GM23338 (cell line): Measurements from ENCODE around the gene FTH1. TPM values are rescaled to one million over a fixed set of nuclear protein-coding genes. Genes with fewer than 3 reads are reported as not detected.

Experiments
- ATAC-seq: fragments of 200-7000 bp; cut with Tn5 transposase; 3 replicates; pipeline ENCODE4 v1.9.1; 2020
- DNase-seq: peaks from one replicate; pipeline ENCODE4 v3.0.0-alpha.2; 2015; ENCODE audit warnings: low spot score
- H2AFZ ChIP-seq: fragments of 200-600 bp; sonication (generic); 2 replicates; pipeline ENCODE4 v1.8.0; 2016; ENCODE audit warnings: antibody characterized with exemption, mild to moderate bottlenecking, moderate library complexity
- H3F3A ChIP-seq: fragments of 200-600 bp; sonication (generic); replicated peaks from 2 replicates; pipeline ENCODE4 v1.8.0; 2017; ENCODE audit warnings: antibody characterized with exemption, mixed run types, low read depth
- H3K27ac ChIP-seq: fragments of 200-600 bp; sonication (generic); 2 replicates; pipeline ENCODE4 v1.6.1; 2016; ENCODE audit warnings: low read depth
- H3K27me3 ChIP-seq: fragments of 200-600 bp; sonication (generic); 2 replicates; pipeline ENCODE4 v1.8.0; 2016; ENCODE audit warnings: mild to moderate bottlenecking, mixed run types, moderate library complexity; ENCODE audit not compliant: insufficient read depth
- H3K36me3 ChIP-seq: fragments of 200-600 bp; sonication (generic); 2 replicates; pipeline ENCODE4 v1.8.0; 2016; ENCODE audit warnings: mild to moderate bottlenecking; ENCODE audit not compliant: insufficient read depth
- H3K4me1 ChIP-seq: fragments of 200-600 bp; sonication (generic); 2 replicates; pipeline ENCODE4 v1.8.0; 2016; ENCODE audit warnings: mild to moderate bottlenecking, moderate library complexity; ENCODE audit not compliant: insufficient read depth
- H3K4me2 ChIP-seq: fragments of 200-600 bp; sonication (generic); 2 replicates; pipeline ENCODE4 v1.7.1; 2017; ENCODE audit warnings: mixed run types
- H3K4me3 ChIP-seq: fragments of 200-600 bp; sonication (generic); 2 replicates; pipeline ENCODE4 v1.6.1; 2016; ENCODE audit warnings: mixed run types
- H3K79me2 ChIP-seq: fragments of 200-600 bp; sonication (generic); replicated peaks from 2 replicates; pipeline ENCODE4 v1.8.0; 2017; ENCODE audit warnings: mild to moderate bottlenecking; ENCODE audit not compliant: insufficient read depth
- H3K9me2 ChIP-seq: fragments of 200-600 bp; sonication (generic); 2 replicates; pipeline ENCODE4 v1.8.0; 2017; ENCODE audit not compliant: insufficient read depth
- H4K20me1 ChIP-seq: fragments of 200-600 bp; sonication (generic); replicated peaks from 2 replicates; pipeline ENCODE4 v1.8.0; 2017; ENCODE audit warnings: mild to moderate bottlenecking; ENCODE audit not compliant: insufficient read depth
- H3K27ac Mint-ChIP-seq: 2 replicates; pipeline ENCODE4 v1.8.0; 2020; ENCODE audit warnings: inconsistent platforms, mild to moderate bottlenecking, moderate library complexity, mixed read lengths
- H3K27me3 Mint-ChIP-seq: 3 replicates; pipeline ENCODE4 v1.8.0; 2022; ENCODE audit warnings: low read depth, mild to moderate bottlenecking, moderate library complexity, mixed read lengths, inconsistent platforms; ENCODE audit not compliant: insufficient read depth, poor library complexity
- H3K36me3 Mint-ChIP-seq: 3 replicates; pipeline ENCODE4 v1.8.0; 2021; ENCODE audit warnings: low read depth, mild to moderate bottlenecking, inconsistent platforms, moderate library complexity, mixed read lengths
- H3K4me1 Mint-ChIP-seq: 3 replicates; pipeline ENCODE4 v1.8.0; 2020; ENCODE audit warnings: mild to moderate bottlenecking, inconsistent platforms, mixed read lengths
- H3K4me3 Mint-ChIP-seq: 3 replicates; pipeline ENCODE4 v1.8.0; 2021; ENCODE audit warnings: moderate library complexity, mild to moderate bottlenecking, inconsistent platforms, mixed read lengths
- H3K9me3 Mint-ChIP-seq: 3 replicates; pipeline ENCODE4 v1.8.0; 2020; ENCODE audit warnings: moderate library complexity, mild to moderate bottlenecking, inconsistent platforms, mixed read lengths
- CREB1 ChIP-seq: fragments of 250-450 bp; sonication (Bioruptor Pico); IDR thresholded peaks from 2 replicates; pipeline ENCODE4 v1.5.0; 2020; ENCODE audit warnings: low read depth, mild to moderate bottlenecking, moderate library complexity
- EZH2 ChIP-seq: fragments of 200-600 bp; sonication (generic); IDR thresholded peaks from one replicate; pipeline ENCODE4 v1.8.0; 2017; ENCODE audit warnings: antibody characterized with exemption, mild to moderate bottlenecking, low read depth; ENCODE audit not compliant: unreplicated experiment
- EZH2phosphoT487 ChIP-seq: fragments of 200-600 bp; sonication (generic); IDR thresholded peaks from one replicate; pipeline ENCODE4 v1.8.1; 2018; ENCODE audit warnings: antibody characterized with exemption; ENCODE audit not compliant: unreplicated experiment
- JUNB ChIP-seq: IDR thresholded peaks from one replicate; pipeline ENCODE4 v1.6.1; 2016; ENCODE audit warnings: antibody characterized with exemption; ENCODE audit not compliant: unreplicated experiment
- NANOG ChIP-seq: IDR thresholded peaks from 2 replicates; pipeline ENCODE4 v1.6.1; 2016; ENCODE audit warnings: antibody characterized with exemption, borderline replicate concordance
- POLR2AphosphoS5 ChIP-seq: IDR thresholded peaks from 2 replicates; pipeline ENCODE4 v1.6.1; 2016; ENCODE audit warnings: antibody characterized with exemption, low read depth
- STAT1 ChIP-seq: IDR thresholded peaks from one replicate; pipeline ENCODE4 v1.6.1; 2016; ENCODE audit warnings: antibody characterized with exemption; ENCODE audit not compliant: unreplicated experiment
- ZNF114 ChIP-seq: fragments of 250-450 bp; sonication (Bioruptor Pico); IDR thresholded peaks from 2 replicates; pipeline ENCODE4 v1.5.0; 2020; ENCODE audit warnings: mild to moderate bottlenecking, moderate library complexity
- ZNF331 ChIP-seq: fragments of 250-450 bp; sonication (Bioruptor Pico); IDR thresholded peaks from 2 replicates; pipeline ENCODE4 v1.5.0; 2020; ENCODE audit warnings: low read depth, mild to moderate bottlenecking, moderate library complexity
- polyA plus RNA-seq: library from polyadenylated mRNA; unstranded; fragments of >200 nt; fragmentation: Nextera tagmentation; extraction: Ambion mirVana; gene quantifications from 2 replicates; pipeline ENCODE4 v1.2.1, GENCODE V29; 2016
- total RNA-seq: library from RNA; depleted of rRNA; stranded (reverse); fragments of >200 nt; shearing (Covaris generic); gene quantifications from 2 replicates; pipeline ENCODE4 v1.2.3, GENCODE V29; 2014
- TF ChIP-seq, protein P1 (sequence below), 2 experiments: fragments of 200-600 bp in 1 of 2; sonication (generic) in 1 of 2; conservative IDR thresholded peaks; 2 replicates each; pipeline versions ENCODE4 v1.5.1 to v1.6.1; 2016 to 2017; ENCODE audit warnings: antibody characterized with exemption in 2 of 2, low read depth in 2 of 2, mild to moderate bottlenecking in 2 of 2, moderate library complexity in 1 of 2
- TF ChIP-seq, protein P2 (sequence below): IDR thresholded peaks from 2 replicates; pipeline ENCODE4 v1.6.1; 2016; ENCODE audit warnings: antibody characterized with exemption
- TF ChIP-seq, protein P3 (sequence below): IDR thresholded peaks from one replicate; pipeline ENCODE4 v1.6.1; 2018; ENCODE audit warnings: antibody characterized with exemption; ENCODE audit not compliant: unreplicated experiment
- TF ChIP-seq, protein P4 (sequence below): fragments of 250-450 bp; sonication (Bioruptor Pico); IDR thresholded peaks from 2 replicates; pipeline ENCODE4 v1.5.0; 2020; ENCODE audit warnings: mild to moderate bottlenecking, moderate library complexity

Gene FTH1
- total and polyA plus RNA-seq, 2 experiments from 2014 or later: 718 to 2,750 TPM

DNA sequence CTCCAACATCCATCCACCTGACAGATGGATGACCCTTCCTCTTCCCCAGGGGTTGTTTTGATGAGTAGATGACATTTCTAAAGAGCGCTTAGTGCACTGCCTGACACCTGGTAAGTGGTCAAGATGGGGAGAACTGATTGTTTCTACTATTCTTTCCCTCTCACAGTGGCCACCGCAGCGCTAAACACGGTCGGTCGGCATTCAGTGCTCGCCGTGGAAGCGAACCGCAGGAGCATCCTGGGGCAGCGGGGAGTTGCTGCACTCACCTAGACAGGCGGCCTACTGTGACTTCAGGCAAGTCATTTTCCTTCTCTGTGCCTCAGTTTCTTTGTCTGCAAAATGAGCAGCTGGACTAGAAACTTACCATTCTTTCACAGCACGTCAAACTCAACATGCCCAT, 22.2 kb downstream of the FTH1 start:
- Histone ChIP-seq H3K4me1 (no peaks in the 10 kb centered on the region), H3K4me2 (no peak overlapping the region), H3F3A (no peaks in the 10 kb centered on the region), H2AFZ (no peak overlapping the region), H3K27me3 (no peaks in the 10 kb centered on the region), H3K27ac (no peak overlapping the region), H3K36me3 (no peaks in the 10 kb centered on the region), H3K9me2 (no peaks in the 10 kb centered on the region), H4K20me1 (no peaks in the 10 kb centered on the region), H3K4me3 (no peak overlapping the region), H3K79me2 (no peaks in the 10 kb centered on the region)
- H3K27me3 Mint-ChIP-seq: peaks cover 6% of the 10 kb centered on the region
- peaks cover 12% of the 10 kb centered on the region for H3K4me1 Mint-ChIP-seq
- TF ChIP-seq, protein P1, sequence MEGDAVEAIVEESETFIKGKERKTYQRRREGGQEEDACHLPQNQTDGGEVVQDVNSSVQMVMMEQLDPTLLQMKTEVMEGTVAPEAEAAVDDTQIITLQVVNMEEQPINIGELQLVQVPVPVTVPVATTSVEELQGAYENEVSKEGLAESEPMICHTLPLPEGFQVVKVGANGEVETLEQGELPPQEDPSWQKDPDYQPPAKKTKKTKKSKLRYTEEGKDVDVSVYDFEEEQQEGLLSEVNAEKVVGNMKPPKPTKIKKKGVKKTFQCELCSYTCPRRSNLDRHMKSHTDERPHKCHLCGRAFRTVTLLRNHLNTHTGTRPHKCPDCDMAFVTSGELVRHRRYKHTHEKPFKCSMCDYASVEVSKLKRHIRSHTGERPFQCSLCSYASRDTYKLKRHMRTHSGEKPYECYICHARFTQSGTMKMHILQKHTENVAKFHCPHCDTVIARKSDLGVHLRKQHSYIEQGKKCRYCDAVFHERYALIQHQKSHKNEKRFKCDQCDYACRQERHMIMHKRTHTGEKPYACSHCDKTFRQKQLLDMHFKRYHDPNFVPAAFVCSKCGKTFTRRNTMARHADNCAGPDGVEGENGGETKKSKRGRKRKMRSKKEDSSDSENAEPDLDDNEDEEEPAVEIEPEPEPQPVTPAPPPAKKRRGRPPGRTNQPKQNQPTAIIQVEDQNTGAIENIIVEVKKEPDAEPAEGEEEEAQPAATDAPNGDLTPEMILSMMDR (conservative IDR thresholded peaks at IDR 0.05; ENCODE audit: low read depth in 2 of 2): no peak
- TF ChIP-seq NANOG: no peak
- TF ChIP-seq ZNF114: no peak
- TF ChIP-seq STAT1: no peak
- TF ChIP-seq POLR2AphosphoS5: no peak
- TF ChIP-seq EZH2: no peak
- TF ChIP-seq ZNF331 (CRISPR knock-in tag): no peak
- TF ChIP-seq CREB1 (CRISPR knock-in tag): no peak
- TF ChIP-seq, protein P2, sequence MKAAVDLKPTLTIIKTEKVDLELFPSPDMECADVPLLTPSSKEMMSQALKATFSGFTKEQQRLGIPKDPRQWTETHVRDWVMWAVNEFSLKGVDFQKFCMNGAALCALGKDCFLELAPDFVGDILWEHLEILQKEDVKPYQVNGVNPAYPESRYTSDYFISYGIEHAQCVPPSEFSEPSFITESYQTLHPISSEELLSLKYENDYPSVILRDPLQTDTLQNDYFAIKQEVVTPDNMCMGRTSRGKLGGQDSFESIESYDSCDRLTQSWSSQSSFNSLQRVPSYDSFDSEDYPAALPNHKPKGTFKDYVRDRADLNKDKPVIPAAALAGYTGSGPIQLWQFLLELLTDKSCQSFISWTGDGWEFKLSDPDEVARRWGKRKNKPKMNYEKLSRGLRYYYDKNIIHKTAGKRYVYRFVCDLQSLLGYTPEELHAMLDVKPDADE: no peak
- TF ChIP-seq, protein P3, sequence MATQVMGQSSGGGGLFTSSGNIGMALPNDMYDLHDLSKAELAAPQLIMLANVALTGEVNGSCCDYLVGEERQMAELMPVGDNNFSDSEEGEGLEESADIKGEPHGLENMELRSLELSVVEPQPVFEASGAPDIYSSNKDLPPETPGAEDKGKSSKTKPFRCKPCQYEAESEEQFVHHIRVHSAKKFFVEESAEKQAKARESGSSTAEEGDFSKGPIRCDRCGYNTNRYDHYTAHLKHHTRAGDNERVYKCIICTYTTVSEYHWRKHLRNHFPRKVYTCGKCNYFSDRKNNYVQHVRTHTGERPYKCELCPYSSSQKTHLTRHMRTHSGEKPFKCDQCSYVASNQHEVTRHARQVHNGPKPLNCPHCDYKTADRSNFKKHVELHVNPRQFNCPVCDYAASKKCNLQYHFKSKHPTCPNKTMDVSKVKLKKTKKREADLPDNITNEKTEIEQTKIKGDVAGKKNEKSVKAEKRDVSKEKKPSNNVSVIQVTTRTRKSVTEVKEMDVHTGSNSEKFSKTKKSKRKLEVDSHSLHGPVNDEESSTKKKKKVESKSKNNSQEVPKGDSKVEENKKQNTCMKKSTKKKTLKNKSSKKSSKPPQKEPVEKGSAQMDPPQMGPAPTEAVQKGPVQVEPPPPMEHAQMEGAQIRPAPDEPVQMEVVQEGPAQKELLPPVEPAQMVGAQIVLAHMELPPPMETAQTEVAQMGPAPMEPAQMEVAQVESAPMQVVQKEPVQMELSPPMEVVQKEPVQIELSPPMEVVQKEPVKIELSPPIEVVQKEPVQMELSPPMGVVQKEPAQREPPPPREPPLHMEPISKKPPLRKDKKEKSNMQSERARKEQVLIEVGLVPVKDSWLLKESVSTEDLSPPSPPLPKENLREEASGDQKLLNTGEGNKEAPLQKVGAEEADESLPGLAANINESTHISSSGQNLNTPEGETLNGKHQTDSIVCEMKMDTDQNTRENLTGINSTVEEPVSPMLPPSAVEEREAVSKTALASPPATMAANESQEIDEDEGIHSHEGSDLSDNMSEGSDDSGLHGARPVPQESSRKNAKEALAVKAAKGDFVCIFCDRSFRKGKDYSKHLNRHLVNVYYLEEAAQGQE: no peak
- no peak for TF ChIP-seq JUNB
- TF ChIP-seq EZH2phosphoT487: no peak
- TF ChIP-seq, protein P4, sequence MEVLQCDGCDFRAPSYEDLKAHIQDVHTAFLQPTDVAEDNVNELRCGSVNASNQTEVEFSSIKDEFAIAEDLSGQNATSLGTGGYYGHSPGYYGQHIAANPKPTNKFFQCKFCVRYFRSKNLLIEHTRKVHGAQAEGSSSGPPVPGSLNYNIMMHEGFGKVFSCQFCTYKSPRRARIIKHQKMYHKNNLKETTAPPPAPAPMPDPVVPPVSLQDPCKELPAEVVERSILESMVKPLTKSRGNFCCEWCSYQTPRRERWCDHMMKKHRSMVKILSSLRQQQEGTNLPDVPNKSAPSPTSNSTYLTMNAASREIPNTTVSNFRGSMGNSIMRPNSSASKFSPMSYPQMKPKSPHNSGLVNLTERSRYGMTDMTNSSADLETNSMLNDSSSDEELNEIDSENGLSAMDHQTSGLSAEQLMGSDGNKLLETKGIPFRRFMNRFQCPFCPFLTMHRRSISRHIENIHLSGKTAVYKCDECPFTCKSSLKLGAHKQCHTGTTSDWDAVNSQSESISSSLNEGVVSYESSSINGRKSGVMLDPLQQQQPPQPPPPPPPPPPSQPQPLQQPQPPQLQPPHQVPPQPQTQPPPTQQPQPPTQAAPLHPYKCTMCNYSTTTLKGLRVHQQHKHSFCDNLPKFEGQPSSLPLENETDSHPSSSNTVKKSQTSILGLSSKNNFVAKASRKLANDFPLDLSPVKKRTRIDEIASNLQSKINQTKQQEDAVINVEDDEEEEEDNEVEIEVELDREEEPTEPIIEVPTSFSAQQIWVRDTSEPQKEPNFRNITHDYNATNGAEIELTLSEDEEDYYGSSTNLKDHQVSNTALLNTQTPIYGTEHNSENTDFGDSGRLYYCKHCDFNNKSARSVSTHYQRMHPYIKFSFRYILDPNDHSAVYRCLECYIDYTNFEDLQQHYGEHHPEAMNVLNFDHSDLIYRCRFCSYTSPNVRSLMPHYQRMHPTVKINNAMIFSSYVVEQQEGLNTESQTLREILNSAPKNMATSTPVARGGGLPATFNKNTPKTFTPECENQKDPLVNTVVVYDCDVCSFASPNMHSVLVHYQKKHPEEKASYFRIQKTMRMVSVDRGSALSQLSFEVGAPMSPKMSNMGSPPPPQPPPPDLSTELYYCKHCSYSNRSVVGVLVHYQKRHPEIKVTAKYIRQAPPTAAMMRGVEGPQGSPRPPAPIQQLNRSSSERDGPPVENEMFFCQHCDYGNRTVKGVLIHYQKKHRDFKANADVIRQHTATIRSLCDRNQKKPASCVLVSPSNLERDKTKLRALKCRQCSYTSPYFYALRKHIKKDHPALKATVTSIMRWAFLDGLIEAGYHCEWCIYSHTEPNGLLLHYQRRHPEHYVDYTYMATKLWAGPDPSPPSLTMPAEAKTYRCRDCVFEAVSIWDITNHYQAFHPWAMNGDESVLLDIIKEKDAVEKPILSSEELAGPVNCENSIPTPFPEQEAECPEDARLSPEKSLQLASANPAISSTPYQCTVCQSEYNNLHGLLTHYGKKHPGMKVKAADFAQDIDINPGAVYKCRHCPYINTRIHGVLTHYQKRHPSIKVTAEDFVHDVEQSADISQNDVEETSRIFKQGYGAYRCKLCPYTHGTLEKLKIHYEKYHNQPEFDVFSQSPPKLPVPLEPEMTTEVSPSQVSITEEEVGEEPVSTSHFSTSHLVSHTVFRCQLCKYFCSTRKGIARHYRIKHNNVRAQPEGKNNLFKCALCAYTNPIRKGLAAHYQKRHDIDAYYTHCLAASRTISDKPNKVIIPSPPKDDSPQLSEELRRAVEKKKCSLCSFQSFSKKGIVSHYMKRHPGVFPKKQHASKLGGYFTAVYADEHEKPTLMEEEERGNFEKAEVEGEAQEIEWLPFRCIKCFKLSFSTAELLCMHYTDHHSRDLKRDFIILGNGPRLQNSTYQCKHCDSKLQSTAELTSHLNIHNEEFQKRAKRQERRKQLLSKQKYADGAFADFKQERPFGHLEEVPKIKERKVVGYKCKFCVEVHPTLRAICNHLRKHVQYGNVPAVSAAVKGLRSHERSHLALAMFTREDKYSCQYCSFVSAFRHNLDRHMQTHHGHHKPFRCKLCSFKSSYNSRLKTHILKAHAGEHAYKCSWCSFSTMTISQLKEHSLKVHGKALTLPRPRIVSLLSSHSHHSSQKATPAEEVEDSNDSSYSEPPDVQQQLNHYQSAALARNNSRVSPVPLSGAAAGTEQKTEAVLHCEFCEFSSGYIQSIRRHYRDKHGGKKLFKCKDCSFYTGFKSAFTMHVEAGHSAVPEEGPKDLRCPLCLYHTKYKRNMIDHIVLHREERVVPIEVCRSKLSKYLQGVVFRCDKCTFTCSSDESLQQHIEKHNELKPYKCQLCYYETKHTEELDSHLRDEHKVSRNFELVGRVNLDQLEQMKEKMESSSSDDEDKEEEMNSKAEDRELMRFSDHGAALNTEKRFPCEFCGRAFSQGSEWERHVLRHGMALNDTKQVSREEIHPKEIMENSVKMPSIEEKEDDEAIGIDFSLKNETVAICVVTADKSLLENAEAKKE (CRISPR knock-in tag): no peak
- H3K36me3 Mint-ChIP-seq: no peaks in the 10 kb centered on the region
- DNase-seq (no peak), ATAC-seq (no peak)
- H3K4me3 Mint-ChIP-seq: no peak overlapping the region
- H3K27ac Mint-ChIP-seq: no peak overlapping the region
- no peaks in the 10 kb centered on the region for H3K9me3 Mint-ChIP-seq
